ENCODE measurements around the gene SLC25A13.

SLC25A13 gene

GRCh38 chr7:96135241-96135640 lies 186.7 kb downstream of the SLC25A13 start:
- Histone ChIP-seq H3K9me2 (replicated peaks; ENCODE audit: insufficient read depth, low read length) (no peaks in the 10 kb centered on the region), H3K4me2 (ENCODE audit: low read depth, low read length) (no peak overlapping the region), H3K36me3 (replicated peaks; ENCODE audit: insufficient read depth, low read length) (no peaks in the 10 kb centered on the region), H3K9me3 (replicated peaks; ENCODE audit: insufficient read depth, low read length) (no peaks in the 10 kb centered on the region), H4K20me1 (ENCODE audit: insufficient read depth, low read length) (no peaks in the 10 kb centered on the region), H3K27me3 (replicated peaks; ENCODE audit: insufficient read depth, low read length) (no peaks in the 10 kb centered on the region), H3K27ac (ENCODE audit: low read length) (no peak overlapping the region), H3K4me3 (ENCODE audit: low read length) (no peak overlapping the region), H3K79me2 (ENCODE audit: low read length) (no peaks in the 10 kb centered on the region), H3K4me1 (ENCODE audit: low read length) (no peaks in the 10 kb centered on the region), H3F3A (ENCODE audit: insufficient read depth, low read length) (no peaks in the 10 kb centered on the region), H2AFZ (ENCODE audit: low read length) (no peak overlapping the region), H3K9ac (ENCODE audit: low read length) (no peak overlapping the region)
- no peak for DNase-seq
- TF ChIP-seq EZH2 (optimal IDR thresholded peaks at IDR 0.05; ENCODE audit: low read depth, low read length) (no peak), EZH2phosphoT487 (IDR thresholded peaks at IDR 0.05; ENCODE audit: low read length) (no peak), CTCF (IDR thresholded peaks at IDR 0.05; ENCODE audit: low read length) (no peak)

DNA sequence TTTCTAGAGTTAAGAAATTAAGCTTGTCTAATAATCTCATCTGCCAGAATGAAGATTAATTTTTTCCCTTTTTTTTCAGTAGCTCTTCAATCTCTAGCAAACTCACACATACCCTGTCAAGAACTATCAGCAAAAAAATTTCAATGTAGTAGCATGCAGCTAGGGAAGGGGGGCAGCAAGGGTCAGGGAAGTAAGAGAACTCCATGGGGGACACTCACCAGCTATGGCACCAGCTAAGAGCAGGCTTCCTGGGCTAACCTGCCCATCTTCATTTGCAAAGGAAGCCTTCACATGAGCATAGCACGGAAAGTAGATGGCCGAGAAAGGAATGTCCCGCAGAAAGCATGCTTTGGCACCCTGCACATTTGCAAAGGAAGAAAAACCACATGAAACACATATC lies 190.4 kb downstream of the SLC25A13 start:
- H4K20me1 ChIP-seq (ENCODE audit: insufficient read depth, low read length), result no peaks in the 10 kb centered on the region
- no peak for TF ChIP-seq EZH2phosphoT487 (IDR thresholded peaks at IDR 0.05; ENCODE audit: low read length)
- TF ChIP-seq CTCF (IDR thresholded peaks at IDR 0.05; ENCODE audit: low read length), result no peak
- TF ChIP-seq EZH2 (optimal IDR thresholded peaks at IDR 0.05; ENCODE audit: low read depth, low read length), result no peak
- no peak overlapping the region for H3K27ac ChIP-seq (ENCODE audit: low read length)
- no peak overlapping the region for H2AFZ ChIP-seq (ENCODE audit: low read length)
- H3K79me2 ChIP-seq (ENCODE audit: low read length), result no peaks in the 10 kb centered on the region
- no peaks in the 10 kb centered on the region for H3K4me1 ChIP-seq (ENCODE audit: low read length)
- H3K27me3 ChIP-seq (replicated peaks; ENCODE audit: insufficient read depth, low read length), result no peaks in the 10 kb centered on the region
- no peaks in the 10 kb centered on the region for H3K9me2 ChIP-seq (replicated peaks; ENCODE audit: insufficient read depth, low read length)
- no peak overlapping the region for H3K4me3 ChIP-seq (ENCODE audit: low read length)
- no peaks in the 10 kb centered on the region for H3F3A ChIP-seq (ENCODE audit: insufficient read depth, low read length)
- no peaks in the 10 kb centered on the region for H3K36me3 ChIP-seq (replicated peaks; ENCODE audit: insufficient read depth, low read length)
- no peaks in the 10 kb centered on the region for H3K9me3 ChIP-seq (replicated peaks; ENCODE audit: insufficient read depth, low read length)
- no peak overlapping the region for H3K9ac ChIP-seq (ENCODE audit: low read length)
- no peak overlapping the region for H3K4me2 ChIP-seq (ENCODE audit: low read depth, low read length)
- DNase-seq, result no peak

GRCh38 chr7:96127746-96128145 lies 194.2 kb downstream of the SLC25A13 start:
- no peak overlapping the region for H3K4me2 ChIP-seq (ENCODE audit: low read depth, low read length)
- TF ChIP-seq EZH2phosphoT487 (IDR thresholded peaks at IDR 0.05; ENCODE audit: low read length) (no peak), CTCF (IDR thresholded peaks at IDR 0.05; ENCODE audit: low read length) (no peak), EZH2 (optimal IDR thresholded peaks at IDR 0.05; ENCODE audit: low read depth, low read length) (no peak)
- H3K9ac ChIP-seq (ENCODE audit: low read length), result no peak overlapping the region
- no peaks in the 10 kb centered on the region for H3K4me1 ChIP-seq (ENCODE audit: low read length)
- DNase-seq, result no peak
- no peak overlapping the region for H2AFZ ChIP-seq (ENCODE audit: low read length)
- H3K79me2 ChIP-seq (ENCODE audit: low read length), result no peaks in the 10 kb centered on the region
- H3K27ac ChIP-seq (ENCODE audit: low read length), result no peak overlapping the region
- H3K9me3 ChIP-seq (replicated peaks; ENCODE audit: insufficient read depth, low read length), result no peaks in the 10 kb centered on the region
- no peaks in the 10 kb centered on the region for H3F3A ChIP-seq (ENCODE audit: insufficient read depth, low read length)
- H3K9me2 ChIP-seq (replicated peaks; ENCODE audit: insufficient read depth, low read length), result no peaks in the 10 kb centered on the region
- H3K36me3 ChIP-seq (replicated peaks; ENCODE audit: insufficient read depth, low read length), result no peaks in the 10 kb centered on the region
- H3K4me3 ChIP-seq (ENCODE audit: low read length), result no peak overlapping the region
- H3K27me3 ChIP-seq (replicated peaks; ENCODE audit: insufficient read depth, low read length), result no peaks in the 10 kb centered on the region
- no peaks in the 10 kb centered on the region for H4K20me1 ChIP-seq (ENCODE audit: insufficient read depth, low read length)

All from MM.1S (cell line).